GM18951 (cell line): ENCODE results near the gene TGM2.

Experiments
- POLR2A ChIP-seq: IDR thresholded peaks from 4 replicates; pipeline ENCODE4 v1.6.1; 2011; ENCODE audit warnings: mild to moderate bottlenecking; ENCODE audit not compliant: insufficient read length, insufficient read depth; ENCODE audit errors: extremely low read depth
- in situ Hi-C: fragments of 300-500 bp; cut with MboI; formaldehyde crosslinking; loops from one replicate; pipeline ENCODE4 v1.12.0; 2022; ENCODE audit warnings: low sequenced_read_pairs, mixed read lengths, inconsistent platforms; ENCODE audit not compliant: unreplicated experiment

Gene TGM2

GRCh38 chr20:38194971-38195504, 30.0 kb upstream of the TGM2 start:
- in situ Hi-C loops = no loop called here
- TF ChIP-seq POLR2A = no peak

- in situ Hi-C loops = no loop called here
- no peak for TF ChIP-seq POLR2A
Observed at GRCh38 chr20:38193586-38194105, 28.6 kb upstream of the TGM2 start.

- no peak for TF ChIP-seq POLR2A
- in situ Hi-C loops = no loop called here
Observed at GRCh38 chr20:38192323-38192885, 27.3 kb upstream of the TGM2 start.

- TF ChIP-seq POLR2A = no peak
- in situ Hi-C loops = no loop called here
Observed at GRCh38 chr20:38191654-38192053, 26.6 kb upstream of the TGM2 start.

GRCh38 chr20:38190936-38191371, 25.9 kb upstream of the TGM2 start:
- in situ Hi-C loops = no loop called here
- no peak for TF ChIP-seq POLR2A

GRCh38 chr20:38190166-38190565, 25.1 kb upstream of the TGM2 start:
- in situ Hi-C loops = no loop called here
- no peak for TF ChIP-seq POLR2A

- no peak for TF ChIP-seq POLR2A
- in situ Hi-C loops = no loop called here
Observed at GRCh38 chr20:38187517-38187916, 22.4 kb upstream of the TGM2 start.

GRCh38 chr20:38186788-38187221, 21.7 kb upstream of the TGM2 start:
- TF ChIP-seq POLR2A = no peak
- in situ Hi-C loops = no loop called here

GRCh38 chr20:38184101-38184500, 19.0 kb upstream of the TGM2 start:
- no peak for TF ChIP-seq POLR2A
- in situ Hi-C loops = no loop called here

- in situ Hi-C loops = no loop called here
- no peak for TF ChIP-seq POLR2A
Observed at GRCh38 chr20:38181971-38182370, 16.9 kb upstream of the TGM2 start.

- in situ Hi-C loops = no loop called here
- TF ChIP-seq POLR2A = no peak
Observed at GRCh38 chr20:38181207-38181801, 16.2 kb upstream of the TGM2 start.

GRCh38 chr20:38180781-38181180, 15.7 kb upstream of the TGM2 start:
- no peak for TF ChIP-seq POLR2A
- in situ Hi-C loops = no loop called here

- TF ChIP-seq POLR2A = no peak
- in situ Hi-C loops = no loop called here
Observed at GRCh38 chr20:38179846-38180245, 14.8 kb upstream of the TGM2 start.

- TF ChIP-seq POLR2A = no peak
- in situ Hi-C loops = no loop called here
Observed at GRCh38 chr20:38178581-38178980, 13.5 kb upstream of the TGM2 start.

GRCh38 chr20:38178065-38178491, 13.0 kb upstream of the TGM2 start:
- in situ Hi-C loops = no loop called here
- no peak for TF ChIP-seq POLR2A

GRCh38 chr20:38177201-38177600, 12.1 kb upstream of the TGM2 start:
- in situ Hi-C loops = no loop called here
- TF ChIP-seq POLR2A = no peak
